ENCODE data around the gene WWOX. TPM values are rescaled to one million over a fixed set of nuclear protein-coding genes. Genes with fewer than 3 reads are reported as not detected.

WWOX gene
- total and polyA plus RNA-seq, 2 donors (not counting 1 experiment from before 2014, with no cell fraction given) = 10.5 to 42.3 TPM

- Mint-ChIP-seq H3K27me3 (peaks cover 9% of the 10 kb centered on the region), H3K4me1 (no peaks in the 10 kb centered on the region), H3K9me3 (ENCODE audit: insufficient read depth) (no peaks in the 10 kb centered on the region), H3K27ac (no peak overlapping the region), H3K4me3 (no peak overlapping the region)
- DNase-seq = no peak
- no peaks in the 10 kb centered on the region for H4K20me1 ChIP-seq (ENCODE audit: control insufficient read depth, insufficient read depth, low read length, poor library complexity, severe bottlenecking)
- POLR2A ChIA-PET = no interaction called here
- TF ChIP-seq EZH2 (IDR thresholded peaks at IDR 0.05; ENCODE audit: borderline replicate concordance, insufficient read depth, low read depth, low read length, poor library complexity, severe bottlenecking) (no peak), CTCF (IDR thresholded peaks at IDR 0.05) (no peak)
- H3K27me3 ChIP-seq (replicated peaks in 1 of 4; ENCODE audit: control extremely low read depth in 1 of 4, control insufficient read depth in 3 of 4, insufficient read depth in 4 of 4, low read length in 3 of 4) = no peaks in the 10 kb centered on the region
- no CpG with 5 or more reads among the region's 4 CpGs for WGBS (ENCODE audit: insufficient coverage)
- H3K36me3 ChIP-seq (replicated peaks in 1 of 2; ENCODE audit: control extremely low read depth in 1 of 2, control insufficient read depth in 1 of 2, extremely low read depth in 1 of 2, insufficient read depth in 2 of 2, low read length in 1 of 2) = no peaks in the 10 kb centered on the region
- H3K4me2 ChIP-seq (replicated peaks; ENCODE audit: low read depth, low read length, poor library complexity, severe bottlenecking) = no peak overlapping the region
- H3K4me3 ChIP-seq (ENCODE audit: control extremely low read depth in 1 of 5, extremely low read depth in 1 of 5, insufficient read depth in 1 of 5, low read depth in 2 of 5, low read length in 4 of 5) = no peak overlapping the region
- no peak for ATAC-seq (ENCODE audit: low read depth)
- CTCF ChIA-PET = interaction anchor here (3.3 kb wide), 1 partner anchor 118 kb away, joined by 12 read pairs; no protein-coding TSS in a partner anchor
- H3K27ac ChIP-seq (ENCODE audit: low read length in 2 of 2) = no peak overlapping the region
- intact Hi-C loops (cut with micrococcal nuclease) = no loop called here
- H3K79me2 ChIP-seq (ENCODE audit: control insufficient read depth, insufficient read depth, low read length) = no peaks in the 10 kb centered on the region
- no peak overlapping the region for H2AFZ ChIP-seq (ENCODE audit: insufficient read depth, low read depth, low read length, poor library complexity, severe bottlenecking)
- peaks cover 0 to 7% (median 0%) of the 10 kb centered on the region in 3 donors for H3K9me3 ChIP-seq (ENCODE audit: control extremely low read depth in 1 of 3, control insufficient read depth in 2 of 3, insufficient read depth in 1 of 3, low read length in 2 of 3)
- H3K4me1 ChIP-seq (ENCODE audit: control insufficient read depth in 2 of 2, insufficient read depth in 2 of 2, low read length in 2 of 2) = no peaks in the 10 kb centered on the region
- H3K9ac ChIP-seq (ENCODE audit: low read length) = no peak overlapping the region
Observed at GRCh38 chr16:78927766-78928165, 828.3 kb downstream of the WWOX start.

- intact Hi-C loops (cut with micrococcal nuclease) = no loop called here
- POLR2A ChIA-PET = no interaction called here
- no peak overlapping the region for H3K27ac ChIP-seq (ENCODE audit: low read length in 2 of 2)
- H3K4me1 ChIP-seq (ENCODE audit: control insufficient read depth in 2 of 2, insufficient read depth in 2 of 2, low read length in 2 of 2) = no peaks in the 10 kb centered on the region
- no peak overlapping the region for H3K4me3 Mint-ChIP-seq
- TF ChIP-seq CTCF (IDR thresholded peaks at IDR 0.05) = no peak
- no peak for TF ChIP-seq EZH2 (IDR thresholded peaks at IDR 0.05; ENCODE audit: borderline replicate concordance, insufficient read depth, low read depth, low read length, poor library complexity, severe bottlenecking)
- ATAC-seq (ENCODE audit: low read depth) (no peak), DNase-seq (no peak)
- peaks cover 7% of the 10 kb centered on the region for H3K27me3 Mint-ChIP-seq
- no peak overlapping the region for H3K4me3 ChIP-seq (ENCODE audit: control extremely low read depth in 1 of 5, extremely low read depth in 1 of 5, insufficient read depth in 1 of 5, low read depth in 2 of 5, low read length in 4 of 5)
- H3K79me2 ChIP-seq (ENCODE audit: control insufficient read depth, insufficient read depth, low read length) = no peaks in the 10 kb centered on the region
- H3K36me3 ChIP-seq (replicated peaks in 1 of 2; ENCODE audit: control extremely low read depth in 1 of 2, control insufficient read depth in 1 of 2, extremely low read depth in 1 of 2, insufficient read depth in 2 of 2, low read length in 1 of 2) = no peaks in the 10 kb centered on the region
- H3K9me3 ChIP-seq (ENCODE audit: control extremely low read depth in 1 of 3, control insufficient read depth in 2 of 3, insufficient read depth in 1 of 3, low read length in 2 of 3) = peaks cover 0 to 3% (median 0%) of the 10 kb centered on the region in 3 donors
- H3K4me1 Mint-ChIP-seq = peaks cover 3% of the 10 kb centered on the region
- H4K20me1 ChIP-seq (ENCODE audit: control insufficient read depth, insufficient read depth, low read length, poor library complexity, severe bottlenecking) = no peaks in the 10 kb centered on the region
- H3K4me2 ChIP-seq (replicated peaks; ENCODE audit: low read depth, low read length, poor library complexity, severe bottlenecking) = no peak overlapping the region
- H3K9ac ChIP-seq (ENCODE audit: low read length) = no peak overlapping the region
- WGBS (ENCODE audit: insufficient coverage) = 98% methylated on average over 5 of the region's 7 CpGs
- H3K9me3 Mint-ChIP-seq (ENCODE audit: insufficient read depth) = no peaks in the 10 kb centered on the region
- H2AFZ ChIP-seq (ENCODE audit: insufficient read depth, low read depth, low read length, poor library complexity, severe bottlenecking) = no peak overlapping the region
- no peak overlapping the region for H3K27ac Mint-ChIP-seq
- no peaks in the 10 kb centered on the region for H3K27me3 ChIP-seq (replicated peaks in 1 of 4; ENCODE audit: control extremely low read depth in 1 of 4, control insufficient read depth in 3 of 4, insufficient read depth in 4 of 4, low read length in 3 of 4)
- CTCF ChIA-PET = no interaction called here
Observed at GRCh38 chr16:78929841-78930240, 830.4 kb downstream of the WWOX start.
